K562 (cell line): ENCODE data around the gene ZNF148. TPM values are rescaled to one million over a fixed set of nuclear protein-coding genes. Genes with fewer than 3 reads are reported as not detected.

Experiments
- ATAC-seq: fragments of 200-7000 bp; cut with Tn5 transposase; 3 replicates; pipeline ENCODE4 v1.9.1; 2020; ENCODE audit warnings: moderate library complexity
- BruUV-seq: library from RNA; stranded (reverse); fragments of 400-500 nt; replicated peaks from 2 replicates; lab custom pipeline; 2021; lab: Mats Ljungman, UMichigan
- CTCF ChIA-PET: fragments of 300-600 bp; formaldehyde crosslinking; extraction: SDS; loops from one replicate; lab custom pipeline; 2021; ENCODE audit warnings: low intra/inter-chr PET ratio; lab: Yijun Ruan, JAX
- POLR2A ChIA-PET: fragments of 300-600, 350-650 bp; sonication (Branson Sonifier 250); formaldehyde crosslinking; extraction: SDS; loops from one replicate; lab custom pipeline; 2021; ENCODE audit warnings: antibody characterized with exemption, inconsistent platforms; lab: Yijun Ruan, JAX
- DNase-seq, 4 experiments: peaks; one replicate each; pipeline versions ENCODE4 v3.0.0 to v3.0.0-alpha.2; 2011 to 2018; ENCODE audit warnings: low spot score in 3 of 4, mixed read lengths in 3 of 4; ENCODE audit errors: extremely low read depth in 1 of 4
- FAIRE-seq: peaks from 2 replicates; lab custom pipeline; 2011; peaks lifted over from hg19 to GRCh38; lab: Jason Lieb, UNC
- H2AFZ ChIP-seq: 2 replicates; pipeline ENCODE4 v1.6.0; 2011; ENCODE audit warnings: low read depth, low read length, control low read depth, inconsistent platforms
- H3K27ac ChIP-seq: fragments of 200-600 bp; 3 replicates; pipeline ENCODE4 v1.8.0; 2011; ENCODE audit warnings: low read depth, mild to moderate bottlenecking, control low read depth, inconsistent platforms, low read length, moderate library complexity, mixed read lengths; ENCODE audit errors: extremely low read depth
- H3K27me3 ChIP-seq, 2 experiments: fragments of 300-600 bp in 1 of 2; 2 replicates in 1 of 2; 3 replicates in 1 of 2; pipeline versions ENCODE4 v1.6.0 to v1.8.0; 2011; ENCODE audit warnings: inconsistent platforms in 2 of 2, low read length in 2 of 2, mild to moderate bottlenecking in 1 of 2, mixed read lengths in 1 of 2, moderate library complexity in 1 of 2; ENCODE audit not compliant: control insufficient read depth in 2 of 2, insufficient read depth in 2 of 2
- H3K36me3 ChIP-seq: fragments of 300-600 bp; 3 replicates; pipeline ENCODE4 v1.8.0; 2011; ENCODE audit warnings: mild to moderate bottlenecking, low read length, inconsistent platforms; ENCODE audit not compliant: control insufficient read depth, insufficient read depth
- H3K4me1 ChIP-seq, 2 experiments: fragments of 200-600 bp in 1 of 2; replicated peaks in 1 of 2; 2 replicates in 1 of 2; 3 replicates in 1 of 2; pipeline versions ENCODE4 v1.5.1 to v1.8.0; 2011; ENCODE audit warnings: inconsistent platforms in 2 of 2, low read length in 2 of 2, mild to moderate bottlenecking in 1 of 2, mixed read lengths in 1 of 2, moderate library complexity in 1 of 2; ENCODE audit not compliant: control insufficient read depth in 2 of 2, insufficient read depth in 2 of 2
- H3K4me2 ChIP-seq: 2 replicates; pipeline ENCODE4 v1.6.1; 2011; ENCODE audit warnings: low read length, control low read depth, inconsistent platforms, mixed read lengths; ENCODE audit not compliant: insufficient read depth
- H3K4me3 ChIP-seq: fragments of 200-600 bp; sonication (generic), shearing (Covaris generic); 2 replicates; pipeline ENCODE4 v1.5.1; 2016; ENCODE audit warnings: control low read depth, inconsistent platforms
- H3K79me2 ChIP-seq: fragments of 200-600 bp; 3 replicates; pipeline ENCODE4 v1.8.0; 2011; ENCODE audit warnings: low read length, inconsistent platforms; ENCODE audit not compliant: control insufficient read depth, insufficient read depth
- H3K9ac ChIP-seq, 2 experiments: 2 replicates each; pipeline versions ENCODE4 v1.6.0 to v1.6.1; 2011; ENCODE audit warnings: low read depth in 2 of 2, low read length in 2 of 2, control low read depth in 1 of 2, inconsistent platforms in 1 of 2, mild to moderate bottlenecking in 1 of 2, mixed read lengths in 1 of 2; ENCODE audit not compliant: insufficient read depth in 1 of 2
- H3K9me1 ChIP-seq: one replicate; pipeline ENCODE4 v1.6.0; 2011; ENCODE audit warnings: inconsistent platforms, mild to moderate bottlenecking, low read length, moderate library complexity; ENCODE audit not compliant: control insufficient read depth, insufficient read depth
- H3K9me3 ChIP-seq: replicated peaks from 2 replicates; pipeline ENCODE4 v1.5.1; 2011; ENCODE audit warnings: low read depth, low read length, inconsistent platforms; ENCODE audit not compliant: control insufficient read depth, insufficient read depth
- H4K20me1 ChIP-seq: replicated peaks from 2 replicates; pipeline ENCODE4 v1.6.1; 2011; ENCODE audit warnings: low read length, inconsistent platforms, mixed read lengths; ENCODE audit not compliant: control insufficient read depth, insufficient read depth
- ARID3A ChIP-seq: IDR thresholded peaks from 2 replicates; pipeline ENCODE4 v1.6.1; 2012; ENCODE audit warnings: low read depth, low read length, improper control_type of control experiment, borderline replicate concordance
- COPS2 ChIP-seq: fragments of 450-650 bp; conservative IDR thresholded peaks from 2 replicates; pipeline ENCODE4 v1.6.1; 2016; ENCODE audit warnings: mild to moderate bottlenecking, moderate library complexity
- FOSL1 ChIP-seq: fragments of 200-800 bp; sonication (Bioruptor generic); conservative IDR thresholded peaks from 2 replicates; pipeline ENCODE4 v1.6.1; 2016; ENCODE audit warnings: missing genetic modification characterization, missing compliant biosample characterization
- GTF2A2 ChIP-seq: IDR thresholded peaks from 2 replicates; pipeline ENCODE4 v1.6.1; 2016; ENCODE audit warnings: mild to moderate bottlenecking, missing genetic modification characterization, missing compliant biosample characterization
- NFIX ChIP-seq: fragments of 250-450 bp; sonication (Bioruptor Pico); IDR thresholded peaks from 2 replicates; pipeline ENCODE4 v1.4.0; 2020; ENCODE audit warnings: low read depth, mild to moderate bottlenecking, moderate library complexity
- RBM39 ChIP-seq: fragments of 200-400 bp; formaldehyde crosslinking; optimal IDR thresholded peaks from 2 replicates; pipeline ENCODE3; 2018; ENCODE audit warnings: low read depth, low read length
- TCF3 ChIP-seq: sonication (generic); formaldehyde crosslinking; IDR thresholded peaks from 2 replicates; pipeline ENCODE4 v1.4.0; 2020; ENCODE audit warnings: mild to moderate bottlenecking, missing genetic modification reagents
- ZFP1 ChIP-seq: fragments of 450-650 bp; formaldehyde crosslinking; IDR thresholded peaks from 2 replicates; pipeline ENCODE4 v1.4.0; 2020; ENCODE audit warnings: mild to moderate bottlenecking, mixed read lengths
- ZNF124 ChIP-seq: sonication (generic); formaldehyde crosslinking; IDR thresholded peaks from 2 replicates; pipeline ENCODE4 v1.8.1; 2022; ENCODE audit warnings: missing genetic modification reagents
- ZNF316 ChIP-seq: fragments of 450-650 bp; IDR thresholded peaks from 2 replicates; pipeline ENCODE4 v1.6.1; 2016
- ZNF76 ChIP-seq: fragments of 250-450 bp; sonication (Bioruptor Pico); IDR thresholded peaks from 2 replicates; pipeline ENCODE4 v1.4.0; 2020; ENCODE audit warnings: mild to moderate bottlenecking, moderate library complexity, borderline replicate concordance
- WGBS: fragments of 100-300 bp; shearing (Covaris generic); methylation state at CpG from one replicate; pipeline ENCODE4 v1.1.6; 2016; ENCODE audit warnings: low coverage, mixed read lengths; ENCODE audit not compliant: insufficient coverage; ENCODE audit errors: missing lambda C conversion rate; 5-methylcytosine and 5-hydroxymethylcytosine counted together
- in situ Hi-C: fragments of 300-500 bp; cut with MboI; formaldehyde crosslinking; loops from 4 replicates; pipeline ENCODE4 v1.15.0; 2018; ENCODE audit warnings: inconsistent platforms, mixed read lengths
- intact Hi-C: fragments of 100-400 bp; cut with micrococcal nuclease; formaldehyde crosslinking; loops from 2 replicates; pipeline ENCODE4 v1.14.2; 2022
- polyA plus RNA-seq, 8 experiments: library from polyadenylated mRNA; depleted of rRNA in 4 of 8; stranded (reverse) in 5 of 8; unstranded in 3 of 8; fragments of >200 nt; fragmentation: Nextera tagmentation in 2 of 8; fragmentation: Illumina TruSeq in 1 of 8; extraction: Ambion mirVana in 2 of 8; extraction: Trizol in 1 of 8; gene quantifications; 2 replicates each; pipeline versions ENCODE4 v1.2.1 to v1.2.3, GENCODE V29; 2011 to 2014; ENCODE audit warnings: inconsistent platforms in 1 of 8, missing spikeins in 1 of 8
- total RNA-seq, 7 experiments: library from RNA; depleted of rRNA in 6 of 7; stranded (reverse); fragments of >200 nt in 6 of 7; fragmentation: Illumina TruSeq in 2 of 7; extraction: Trizol in 2 of 7; gene quantifications; 2 replicates each; pipeline versions ENCODE4 v1.2.1 to v1.2.3, GENCODE V29; 2011 to 2021; ENCODE audit warnings: low replicate concordance in 1 of 7

ZNF148 gene
- total and polyA plus RNA-seq, 9 of the 15 experiments (the other 6 are each of a cell fraction or from before 2014, with no cell fraction given), result 2.7 to 15.1 (median 8.3) TPM

- intact Hi-C loops, result no loop called here
- TF ChIP-seq FOSL1 (tag) (peak; percentile 26; the same call in 1 of the 2 replicates), GTF2A2 (no peak), RBM39 (no peak), ZFP1 (CRISPR knock-in tag) (no peak), ARID3A (no peak), ZNF316 (0 out of 2 replicates have a peak, but pooled peaks have one; percentile 16), ZNF76 (CRISPR knock-in tag) (no peak), TCF3 (CRISPR knock-in tag) (no peak), ZNF124 (CRISPR knock-in tag) (no peak), COPS2 (no peak), NFIX (CRISPR knock-in tag) (no peak)
- no peaks in the 10 kb centered on the region for H3K79me2 ChIP-seq
- 65% methylated on average over 3 of the region's 3 CpGs for WGBS
- H3K4me2 ChIP-seq, result no peak overlapping the region
- H2AFZ ChIP-seq, result no peak overlapping the region
- DNase-seq, result no peak
- H3K4me3 ChIP-seq, result no peak overlapping the region
- peaks cover 15% of the 10 kb centered on the region; the same call in 2 of the 3 replicates for H3K36me3 ChIP-seq
- no peak overlapping the region for H3K27ac ChIP-seq
- POLR2A ChIA-PET, result interaction anchor here (0.6 to 0.7 kb wide), 2 partner anchors 64 to 128 kb away, joined by 3 to 4 read pairs; no protein-coding TSS in a partner anchor
- FAIRE-seq, result no peak
- no peaks in the 10 kb centered on the region for H3K27me3 ChIP-seq
- H4K20me1 ChIP-seq, result no peaks in the 10 kb centered on the region
- H3K9ac ChIP-seq, result no peak overlapping the region
- no peaks in the 10 kb centered on the region for H3K9me1 ChIP-seq
- ATAC-seq, result no peak
- H3K4me1 ChIP-seq, result no peaks in the 10 kb centered on the region; a peak in 1 of 5 replicates
- BruUV-seq, result no TSS peak
- in situ Hi-C loops, result no loop called here
- CTCF ChIA-PET, result no interaction called here
- H3K9me3 ChIP-seq, result no peaks in the 10 kb centered on the region
Observed at GRCh38 chr3:125231895-125232294, 143.2 kb downstream of the ZNF148 start.
